Measurements from ENCODE around the gene DCLK2. TPM values are rescaled to one million over a fixed set of nuclear protein-coding genes. Genes with fewer than 3 reads are reported as not detected.

Gene DCLK2
- total and polyA plus RNA-seq, 2 of the 8 experiments (the other 6 are each of a cell fraction or from before 2014, with no cell fraction given), result 0.32 to 0.37 TPM

GRCh38 chr4:150136036-150136435, 57.8 kb downstream of the DCLK2 start:
- Histone ChIP-seq H3K4me2 (ENCODE audit: insufficient read depth in 1 of 2, low read depth in 2 of 2, low read length in 2 of 2) (no peak overlapping the region), H2BK12ac (ENCODE audit: low read depth, low read length) (no peak overlapping the region), H3K18ac (ENCODE audit: extremely low read depth, low read length) (no peak overlapping the region), H2BK20ac (ENCODE audit: low read length) (no peak overlapping the region), H4K20me1 (replicated peaks in 1 of 2; ENCODE audit: control insufficient read depth in 1 of 2, insufficient read depth in 2 of 2, low read length in 2 of 2) (no peaks in the 10 kb centered on the region), H3K27ac (ENCODE audit: low read depth, low read length) (no peak overlapping the region), H3K27me3 (replicated peaks in 1 of 4; ENCODE audit: control insufficient read depth in 3 of 4, extremely low read depth in 1 of 4, insufficient read depth in 3 of 4, low read length in 3 of 4) (no peaks in the 10 kb centered on the region), H2BK120ac (replicated peaks; ENCODE audit: low read depth, low read length) (no peak overlapping the region), H3K23ac (ENCODE audit: insufficient read length) (no peak overlapping the region), H4K8ac (ENCODE audit: extremely low read depth, insufficient read depth, low read length) (no peak overlapping the region), H3K56ac (replicated peaks; ENCODE audit: insufficient read length, low read depth, low read length) (no peak overlapping the region), H2AFZ (ENCODE audit: low read length) (no peak overlapping the region), H3K4me3 (ENCODE audit: extremely low read depth in 1 of 4, insufficient read depth in 2 of 4, low read depth in 3 of 4, low read length in 4 of 4) (no peak overlapping the region), H2BK15ac (ENCODE audit: low read length) (no peak overlapping the region), H4K91ac (replicated peaks; ENCODE audit: insufficient read length, low read length) (no peak overlapping the region), H2BK5ac (ENCODE audit: low read depth, low read length) (no peak overlapping the region), H3K4me1 (replicated peaks in 1 of 4; ENCODE audit: control insufficient read depth in 3 of 4, insufficient read depth in 4 of 4, low read length in 3 of 4) (no peaks in the 10 kb centered on the region), H2AK5ac (ENCODE audit: low read depth, low read length) (no peak overlapping the region), H3K36me3 (ENCODE audit: control insufficient read depth in 2 of 4, insufficient read depth in 4 of 4, low read length in 3 of 4) (no peaks in the 10 kb centered on the region), H3K9ac (replicated peaks in 1 of 4; ENCODE audit: extremely low read depth in 1 of 4, low read depth in 3 of 4, low read length in 3 of 4) (no peak overlapping the region), H3K4ac (replicated peaks; ENCODE audit: insufficient read length, low read depth, low read length) (no peak overlapping the region), H3K79me1 (ENCODE audit: low read depth, low read length) (no peaks in the 10 kb centered on the region), H3K14ac (ENCODE audit: insufficient read length) (no peak overlapping the region), H3K9me3 (ENCODE audit: insufficient read depth in 2 of 2, low read depth in 1 of 2, low read length in 1 of 2) (no peaks in the 10 kb centered on the region), H4K5ac (ENCODE audit: insufficient read length, low read depth, low read length) (no peak overlapping the region), H3K23me2 (ENCODE audit: low read depth, low read length) (no peaks in the 10 kb centered on the region), H3K79me2 (ENCODE audit: control insufficient read depth in 1 of 2, insufficient read depth in 2 of 2, low read length in 2 of 2) (no peaks in the 10 kb centered on the region)
- CTCF ChIA-PET (ENCODE audit: partially characterized antibody), result interaction anchor here (1.0 to 2.0 kb wide), 3 partner anchors 10 to 126 kb away, joined by 3 to 6 read pairs (median 3); no protein-coding TSS in a partner anchor
- no peak for DNase-seq (ENCODE audit: low read depth in 1 of 2, low spot score in 2 of 2)
- no peak for FAIRE-seq
- 94% methylated on average over 3 of the region's 3 CpGs; no CpG with 5 or more reads in 1 of the 2 experiments for WGBS, 2 experiments (ENCODE audit: extremely low coverage in 1 of 2, insufficient coverage in 1 of 2, insufficient read length in 1 of 2, insufficient replicate concordance in 2 of 2, low coverage in 1 of 2, low lambda C conversion rate in 2 of 2, missing lambda C conversion rate in 1 of 2)
- POLR2A ChIA-PET (ENCODE audit: partially characterized antibody), result no interaction called here
- no peak for TF ChIP-seq NANOG (IDR thresholded peaks at IDR 0.05; ENCODE audit: insufficient read depth, low read depth, low read length, poor library complexity, severe bottlenecking)
- no peak for TF ChIP-seq MAX (IDR thresholded peaks at IDR 0.05)
- TF ChIP-seq SAP30 (IDR thresholded peaks at IDR 0.05; ENCODE audit: insufficient read depth, insufficient replicate concordance, low read length), result no peak
- no peak for TF ChIP-seq EZH2 (IDR thresholded peaks at IDR 0.05; ENCODE audit: low read depth, low read length, severe bottlenecking)
